GM13977 (cell line): ENCODE measurements around the gene GNG4.

Experiments
- DNase-seq: peaks from one replicate; pipeline ENCODE4 v3.0.0; 2012; ENCODE audit warnings: low spot score
- in situ Hi-C: fragments of 300-500 bp; cut with MboI; formaldehyde crosslinking; loops from one replicate; pipeline ENCODE4 v1.12.0; 2022; ENCODE audit warnings: low sequenced_read_pairs, low pct_unique_long_range_greater_than_20kb, mixed read lengths, inconsistent platforms; ENCODE audit not compliant: unreplicated experiment
- TF ChIP-seq, protein P1 (sequence below): IDR thresholded peaks from 2 replicates; pipeline ENCODE4 v1.5.1; 2012; ENCODE audit warnings: mild to moderate bottlenecking, control low read depth; ENCODE audit not compliant: insufficient read depth; ENCODE audit errors: extremely low read depth, missing control alignments

GNG4 gene

DNA sequence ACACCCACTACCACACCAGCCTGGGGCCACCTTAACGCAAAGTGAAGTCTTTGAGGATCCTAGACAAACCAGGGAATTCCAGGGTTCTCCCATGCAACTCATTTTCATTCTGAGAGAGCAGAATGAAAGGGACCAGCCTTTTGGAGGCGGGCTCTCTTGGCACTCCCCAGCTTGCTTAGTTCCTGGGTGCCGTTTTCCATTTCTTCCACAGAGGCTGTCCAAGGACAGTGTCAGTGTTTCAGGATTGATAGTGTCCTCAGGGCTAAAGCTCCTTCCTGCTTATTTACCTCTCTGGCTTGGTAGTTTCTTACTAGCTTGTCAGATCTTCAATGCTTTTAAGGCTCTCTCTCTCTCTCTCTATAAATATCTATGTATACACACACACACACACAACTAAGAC lies 30.1 kb upstream of the GNG4 start:
- no peak for DNase-seq
- in situ Hi-C loops: no loop called here
- TF ChIP-seq, protein P1, sequence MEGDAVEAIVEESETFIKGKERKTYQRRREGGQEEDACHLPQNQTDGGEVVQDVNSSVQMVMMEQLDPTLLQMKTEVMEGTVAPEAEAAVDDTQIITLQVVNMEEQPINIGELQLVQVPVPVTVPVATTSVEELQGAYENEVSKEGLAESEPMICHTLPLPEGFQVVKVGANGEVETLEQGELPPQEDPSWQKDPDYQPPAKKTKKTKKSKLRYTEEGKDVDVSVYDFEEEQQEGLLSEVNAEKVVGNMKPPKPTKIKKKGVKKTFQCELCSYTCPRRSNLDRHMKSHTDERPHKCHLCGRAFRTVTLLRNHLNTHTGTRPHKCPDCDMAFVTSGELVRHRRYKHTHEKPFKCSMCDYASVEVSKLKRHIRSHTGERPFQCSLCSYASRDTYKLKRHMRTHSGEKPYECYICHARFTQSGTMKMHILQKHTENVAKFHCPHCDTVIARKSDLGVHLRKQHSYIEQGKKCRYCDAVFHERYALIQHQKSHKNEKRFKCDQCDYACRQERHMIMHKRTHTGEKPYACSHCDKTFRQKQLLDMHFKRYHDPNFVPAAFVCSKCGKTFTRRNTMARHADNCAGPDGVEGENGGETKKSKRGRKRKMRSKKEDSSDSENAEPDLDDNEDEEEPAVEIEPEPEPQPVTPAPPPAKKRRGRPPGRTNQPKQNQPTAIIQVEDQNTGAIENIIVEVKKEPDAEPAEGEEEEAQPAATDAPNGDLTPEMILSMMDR: no peak

DNA sequence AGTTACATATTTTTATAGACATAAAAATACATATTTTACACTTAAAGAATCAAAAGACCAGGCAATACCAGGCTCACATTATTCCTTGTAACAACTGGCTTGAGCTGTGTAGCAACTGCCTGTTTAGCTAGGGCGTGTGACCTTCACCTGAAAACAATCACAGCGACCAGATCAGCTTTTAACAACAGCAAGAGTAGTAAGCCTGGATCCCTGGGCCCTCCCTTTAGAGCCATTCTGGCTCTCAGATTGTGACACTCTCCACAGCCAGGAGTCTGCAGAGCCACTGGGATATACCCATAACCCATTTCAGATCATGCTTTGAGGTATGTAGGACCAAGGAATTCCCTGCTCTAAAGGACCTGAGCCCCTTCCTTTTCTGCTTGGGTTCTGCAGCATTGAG lies 29.4 kb upstream of the GNG4 start:
- no peak for DNase-seq
- TF ChIP-seq, protein P1: no peak
- in situ Hi-C loops: no loop called here

DNA sequence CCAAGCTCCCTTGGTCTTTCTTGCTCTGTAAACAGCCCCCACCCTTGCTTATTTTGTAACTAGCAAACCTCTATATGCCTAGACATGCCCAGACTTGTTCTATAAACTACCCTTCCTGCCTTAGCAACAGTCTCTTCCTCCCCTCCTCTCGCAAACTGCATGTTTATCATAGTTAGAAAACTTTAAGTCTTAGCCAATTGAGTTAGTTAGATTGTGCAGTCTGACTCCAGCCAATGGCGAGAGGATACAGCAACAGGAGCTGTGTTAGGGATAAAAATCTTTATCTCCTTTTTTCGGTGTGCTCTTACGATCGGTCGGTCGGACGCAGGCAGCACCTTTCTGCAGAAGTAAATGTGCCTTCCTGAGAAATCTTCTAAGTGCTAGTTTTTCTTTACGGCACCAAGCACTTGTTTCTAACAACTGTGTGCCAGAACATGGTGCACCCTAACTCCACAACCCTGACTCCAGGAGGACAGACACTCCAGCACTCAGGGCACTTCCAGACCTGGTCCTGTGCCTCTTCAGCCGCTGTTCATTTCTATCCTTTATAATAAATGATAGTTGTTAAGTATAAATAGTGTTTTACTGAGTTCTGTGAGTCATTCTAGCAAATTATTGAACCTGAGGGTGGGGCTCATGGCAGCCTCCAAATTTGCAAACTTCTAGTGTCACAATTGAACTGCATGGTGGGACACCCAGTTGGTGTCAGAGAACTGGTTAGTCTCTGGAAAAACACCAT lies 25.7 kb upstream of the GNG4 start:
- TF ChIP-seq, protein P1: no peak
- no peak for DNase-seq
- in situ Hi-C loops: no loop called here

DNA sequence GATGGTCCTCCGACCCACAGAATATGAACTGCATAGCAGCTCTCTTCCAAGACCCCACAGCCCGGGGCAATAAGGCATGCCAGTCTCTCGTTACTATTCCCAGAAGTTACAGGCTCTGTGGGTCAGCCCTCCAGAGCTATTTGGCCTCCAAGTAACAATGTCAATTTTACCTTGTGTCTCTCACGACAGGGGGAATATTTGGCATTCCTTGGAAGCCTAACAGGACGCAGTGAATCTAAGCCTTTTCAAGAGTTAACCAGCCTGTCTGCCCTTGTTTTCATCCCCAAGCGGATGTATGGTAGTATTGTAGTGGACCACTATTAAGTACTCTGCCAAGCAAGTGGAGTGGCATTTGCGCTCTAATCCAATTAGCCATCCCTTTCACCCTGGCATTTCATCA lies 24.4 kb upstream of the GNG4 start:
- in situ Hi-C loops: no loop called here
- TF ChIP-seq, protein P1: no peak
- DNase-seq: no peak

DNA sequence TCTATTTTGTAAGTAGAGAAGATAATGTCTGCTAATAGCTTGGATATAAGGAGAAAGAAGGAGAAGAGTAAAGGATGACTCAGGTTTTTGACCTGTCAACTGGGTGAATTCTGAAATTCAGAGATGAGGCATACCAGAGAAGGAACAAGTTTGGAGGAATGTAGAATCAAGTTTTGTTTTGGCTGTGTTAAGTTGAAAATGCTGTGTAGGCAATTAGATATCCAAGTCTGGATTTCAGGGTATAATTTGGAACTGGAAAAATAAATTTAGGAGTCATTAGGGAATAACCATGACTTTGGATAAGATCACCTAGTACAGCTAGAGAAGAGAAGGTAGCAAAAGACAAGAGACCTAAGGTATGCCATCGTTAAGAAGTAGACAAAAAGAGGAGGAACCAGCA lies 22.4 kb upstream of the GNG4 start:
- no peak for DNase-seq
- TF ChIP-seq, protein P1: no peak
- in situ Hi-C loops: no loop called here

DNA sequence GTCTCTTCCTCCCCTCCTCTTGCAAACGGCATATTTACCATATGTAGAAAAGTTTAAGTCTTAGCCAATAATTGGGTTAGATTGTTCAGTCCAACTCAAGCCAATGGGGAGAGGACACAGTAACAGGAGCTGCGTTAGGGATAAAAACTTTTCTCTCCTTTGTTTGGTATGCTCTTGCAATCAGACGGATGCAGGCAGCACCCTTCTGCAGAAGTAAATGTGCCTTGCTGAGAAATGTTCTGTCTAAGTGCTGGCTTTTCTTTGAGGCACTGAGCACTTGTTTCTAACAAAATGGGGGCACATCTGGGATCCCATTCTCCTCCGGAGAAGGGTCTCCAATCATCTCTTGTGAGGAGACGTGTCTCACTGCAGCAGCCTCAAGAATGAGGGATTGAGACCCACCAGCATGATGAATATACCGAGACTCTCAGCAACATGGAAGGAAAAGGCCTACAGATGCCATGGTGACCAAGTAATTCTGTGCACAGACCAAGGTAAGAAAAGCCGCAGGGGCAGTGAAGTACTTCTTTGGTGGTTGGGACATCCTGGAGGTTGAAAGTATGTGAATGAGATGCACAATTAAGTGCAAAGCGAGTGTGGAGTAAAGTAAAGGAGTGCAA lies 20.7 kb upstream of the GNG4 start:
- in situ Hi-C loops: no loop called here
- TF ChIP-seq, protein P1: no peak
- no peak for DNase-seq

DNA sequence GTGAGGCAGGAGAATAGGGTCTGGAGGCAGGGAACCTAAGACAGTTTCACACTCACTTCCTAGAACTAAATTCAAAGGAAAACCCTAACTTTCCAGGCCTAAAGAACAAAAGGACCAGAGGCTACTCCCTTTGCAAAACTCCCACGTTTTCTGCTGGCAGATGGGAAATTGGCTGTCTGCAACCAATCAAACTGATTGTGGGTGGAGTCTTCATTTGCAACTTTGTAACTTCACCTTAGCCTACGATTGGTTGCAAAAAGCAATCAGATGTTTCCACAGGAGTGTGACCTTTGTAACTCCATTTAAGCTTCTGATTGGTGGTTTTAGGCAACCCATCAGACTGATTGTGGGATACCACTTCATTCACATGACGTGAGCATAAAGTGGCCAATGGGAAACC lies 19.7 kb upstream of the GNG4 start:
- DNase-seq: no peak
- in situ Hi-C loops: no loop called here
- TF ChIP-seq, protein P1: no peak
